H1 (cell line): ENCODE results near the gene UMPS. TPM values are rescaled to one million over a fixed set of nuclear protein-coding genes. Genes with fewer than 3 reads are reported as not detected.

ENCODE experiments used
- CTCF ChIA-PET: fragments of 300-600 bp; sonication (Branson Sonifier 250); formaldehyde crosslinking; loops from one replicate; lab custom pipeline; 2021; ENCODE audit not compliant: partially characterized antibody; lab: Charles Lee
- POLR2A ChIA-PET: fragments of 300-600 bp; sonication (Branson Sonifier 250); formaldehyde crosslinking; loops from one replicate; lab custom pipeline; 2021; ENCODE audit warnings: inconsistent platforms; ENCODE audit not compliant: partially characterized antibody; lab: Charles Lee
- DNase-seq, 2 experiments: peaks; one replicate each; pipeline versions ENCODE4 v3.0.0 to v3.0.0-alpha.2; 2010 to 2022; ENCODE audit warnings: low spot score in 2 of 2, low read depth in 1 of 2, mixed read lengths in 1 of 2
- FAIRE-seq: peaks from 2 replicates; lab custom pipeline; 2011; peaks lifted over from hg19 to GRCh38; lab: Jason Lieb, UNC
- H2AFZ ChIP-seq: 2 replicates; pipeline ENCODE4 v1.8.1; 2012; ENCODE audit warnings: low read length, inconsistent platforms
- H2AK5ac ChIP-seq: 2 replicates; pipeline ENCODE4 v1.6.1; 2013; ENCODE audit warnings: low read depth, low read length
- H2BK120ac ChIP-seq: replicated peaks from 2 replicates; pipeline ENCODE3; 2013; ENCODE audit warnings: low read depth, low read length, inconsistent platforms
- H2BK12ac ChIP-seq: 2 replicates; pipeline ENCODE4 v1.6.1; 2013; ENCODE audit warnings: low read depth, low read length
- H2BK15ac ChIP-seq: 2 replicates; pipeline ENCODE4 v1.6.1; 2013; ENCODE audit warnings: low read length
- H2BK20ac ChIP-seq: 2 replicates; pipeline ENCODE4 v1.6.1; 2013; ENCODE audit warnings: low read length
- H2BK5ac ChIP-seq: 2 replicates; pipeline ENCODE4 v1.6.1; 2013; ENCODE audit warnings: low read depth, low read length
- H3K14ac ChIP-seq: 2 replicates; pipeline ENCODE4 v1.6.1; 2013; ENCODE audit warnings: inconsistent platforms; ENCODE audit not compliant: insufficient read length
- H3K18ac ChIP-seq: 2 replicates; pipeline ENCODE4 v1.6.1; 2013; ENCODE audit warnings: low read length; ENCODE audit errors: extremely low read depth
- H3K23ac ChIP-seq: 2 replicates; pipeline ENCODE4 v1.6.1; 2013; ENCODE audit warnings: inconsistent platforms; ENCODE audit not compliant: insufficient read length
- H3K23me2 ChIP-seq: 2 replicates; pipeline ENCODE4 v1.6.1; 2013; ENCODE audit warnings: low read depth, low read length
- H3K27ac ChIP-seq: 2 replicates; pipeline ENCODE4 v1.6.1; 2011; ENCODE audit warnings: low read depth, low read length, inconsistent platforms
- H3K27me3 ChIP-seq, 4 experiments: replicated peaks in 1 of 4; 1 replicate in 1 of 4; 2 replicates in 3 of 4; pipeline versions ENCODE4 v1.6.1 to v1.8.1; 2011 to 2013; ENCODE audit warnings: low read length in 3 of 4, mild to moderate bottlenecking in 3 of 4, inconsistent platforms in 2 of 4, mixed read lengths in 2 of 4, moderate library complexity in 1 of 4; ENCODE audit not compliant: control insufficient read depth in 3 of 4, insufficient read depth in 3 of 4; ENCODE audit errors: extremely low read depth in 1 of 4
- H3K36me3 ChIP-seq, 4 experiments: 2 replicates each; pipeline versions ENCODE4 v1.6.1 to v1.8.1; 2011 to 2013; ENCODE audit warnings: mild to moderate bottlenecking in 4 of 4, low read length in 3 of 4, moderate library complexity in 2 of 4, control low read depth in 1 of 4, inconsistent platforms in 1 of 4; ENCODE audit not compliant: insufficient read depth in 4 of 4, control insufficient read depth in 2 of 4
- H3K4ac ChIP-seq: replicated peaks from 2 replicates; pipeline ENCODE3; 2013; ENCODE audit warnings: low read length, low read depth, mixed read lengths, inconsistent platforms; ENCODE audit not compliant: insufficient read length
- H3K4me1 ChIP-seq, 4 experiments: replicated peaks in 1 of 4; 1 replicate in 1 of 4; 2 replicates in 3 of 4; pipeline versions ENCODE4 v1.6.1 to v1.8.1; 2011 to 2013; ENCODE audit warnings: low read length in 3 of 4, inconsistent platforms in 2 of 4, mixed read lengths in 1 of 4; ENCODE audit not compliant: insufficient read depth in 4 of 4, control insufficient read depth in 3 of 4
- H3K4me2 ChIP-seq, 2 experiments: 2 replicates each; pipeline versions ENCODE4 v1.6.1 to v1.8.1; 2011 to 2013; ENCODE audit warnings: low read depth in 2 of 2, low read length in 2 of 2, control low read depth in 1 of 2, inconsistent platforms in 1 of 2, mild to moderate bottlenecking in 1 of 2; ENCODE audit not compliant: insufficient read depth in 1 of 2
- H3K4me3 ChIP-seq, 4 experiments: fragments of 200-600, 300-600 bp in 1 of 4; sonication (generic), shearing (Covaris generic), sonication (Bioruptor Twin) in 1 of 4; 2 replicates each; pipeline versions ENCODE4 v1.5.1 to v1.8.1; 2011 to 2016; ENCODE audit warnings: low read length in 4 of 4, low read depth in 3 of 4, control low read depth in 2 of 4, inconsistent platforms in 2 of 4, mild to moderate bottlenecking in 2 of 4, mixed read lengths in 1 of 4, moderate library complexity in 1 of 4; ENCODE audit not compliant: insufficient read depth in 2 of 4; ENCODE audit errors: extremely low read depth in 1 of 4
- H3K56ac ChIP-seq: replicated peaks from 2 replicates; pipeline ENCODE3; 2013; ENCODE audit warnings: low read depth, mild to moderate bottlenecking, mixed read lengths, low read length, inconsistent platforms; ENCODE audit not compliant: insufficient read length
- H3K79me1 ChIP-seq: 2 replicates; pipeline ENCODE4 v1.6.1; 2013; ENCODE audit warnings: low read depth, low read length, control low read depth
- H3K79me2 ChIP-seq, 2 experiments: 2 replicates each; pipeline versions ENCODE4 v1.6.1 to v1.8.1; 2012 to 2013; ENCODE audit warnings: low read length in 2 of 2, mild to moderate bottlenecking in 2 of 2, inconsistent platforms in 1 of 2; ENCODE audit not compliant: insufficient read depth in 2 of 2, control insufficient read depth in 1 of 2
- H3K9ac ChIP-seq, 4 experiments: replicated peaks in 1 of 4; 1 replicate in 1 of 4; 2 replicates in 3 of 4; pipeline versions ENCODE4 v1.6.1 to v1.8.1; 2011 to 2013; ENCODE audit warnings: low read depth in 3 of 4, low read length in 3 of 4, control low read depth in 2 of 4, mild to moderate bottlenecking in 2 of 4, moderate library complexity in 2 of 4, inconsistent platforms in 1 of 4; ENCODE audit errors: extremely low read depth in 1 of 4
- H3K9me3 ChIP-seq, 2 experiments: 2 replicates each; pipeline versions ENCODE4 v1.6.1 to v1.8.1; 2012 to 2013; ENCODE audit warnings: mild to moderate bottlenecking in 2 of 2, moderate library complexity in 2 of 2, control low read depth in 1 of 2, inconsistent platforms in 1 of 2, low read depth in 1 of 2, low read length in 1 of 2, mixed read lengths in 1 of 2; ENCODE audit not compliant: insufficient read depth in 2 of 2
- H4K20me1 ChIP-seq, 2 experiments: replicated peaks in 1 of 2; 2 replicates each; pipeline versions ENCODE3 to v1.8.1; 2011 to 2013; ENCODE audit warnings: inconsistent platforms in 2 of 2, low read length in 2 of 2, mild to moderate bottlenecking in 1 of 2; ENCODE audit not compliant: insufficient read depth in 2 of 2, control insufficient read depth in 1 of 2
- H4K5ac ChIP-seq: 2 replicates; pipeline ENCODE4 v1.6.1; 2013; ENCODE audit warnings: low read length, low read depth, mixed read lengths, inconsistent platforms; ENCODE audit not compliant: insufficient read length
- H4K8ac ChIP-seq: 2 replicates; pipeline ENCODE4 v1.8.0; 2013; ENCODE audit warnings: mild to moderate bottlenecking, moderate library complexity, low read length, inconsistent platforms; ENCODE audit not compliant: insufficient read depth; ENCODE audit errors: extremely low read depth
- H4K91ac ChIP-seq: replicated peaks from 2 replicates; pipeline ENCODE3; 2013; ENCODE audit warnings: low read length, mixed read lengths, inconsistent platforms; ENCODE audit not compliant: insufficient read length
- ATF2 ChIP-seq: IDR thresholded peaks from 2 replicates; pipeline ENCODE4 v1.6.1; 2012; ENCODE audit warnings: low read length, inconsistent platforms
- CBX8 ChIP-seq: fragments of 300-800, 300-1000 bp; sonication (generic); IDR thresholded peaks from 2 replicates; pipeline ENCODE4 v1.7.1; 2016; ENCODE audit warnings: low read depth, low read length, borderline replicate concordance
- JUN ChIP-seq: IDR thresholded peaks from 2 replicates; pipeline ENCODE4 v1.6.1; 2011; ENCODE audit warnings: low read depth, mild to moderate bottlenecking, improper control_type of control experiment, low read length
- JUND ChIP-seq: IDR thresholded peaks from 2 replicates; pipeline ENCODE4 v1.6.1; 2011; ENCODE audit warnings: mild to moderate bottlenecking, improper control_type of control experiment, low read length
- RBBP5 ChIP-seq: IDR thresholded peaks from 2 replicates; pipeline ENCODE4 v1.7.1; 2012; ENCODE audit warnings: low read depth, mild to moderate bottlenecking, inconsistent platforms, low read length, moderate library complexity, borderline replicate concordance
- RXRA ChIP-seq: IDR thresholded peaks from 2 replicates; pipeline ENCODE4 v1.6.1; 2011; ENCODE audit warnings: low read depth, mild to moderate bottlenecking, low read length, moderate library complexity; ENCODE audit not compliant: insufficient read depth
- TCF12 ChIP-seq: IDR thresholded peaks from 2 replicates; pipeline ENCODE4 v1.6.1; 2011; ENCODE audit warnings: low read depth, mild to moderate bottlenecking, low read length
- YY1 ChIP-seq: IDR thresholded peaks from 2 replicates; pipeline ENCODE4 v1.6.1; 2011; ENCODE audit warnings: low read depth, mild to moderate bottlenecking, low read length
- WGBS, 2 experiments: shearing (Covaris generic) in 1 of 2; methylation state at CpG; one replicate each; pipeline versions ENCODE4 v1.1.6 to v1.1.7; 2013 to 2015; ENCODE audit warnings: low lambda C conversion rate in 2 of 2, mixed read lengths in 2 of 2, inconsistent platforms in 1 of 2, low coverage in 1 of 2, missing lambda C conversion rate in 1 of 2; ENCODE audit not compliant: insufficient replicate concordance in 2 of 2, insufficient coverage in 1 of 2, insufficient read length in 1 of 2; ENCODE audit errors: extremely low coverage in 1 of 2, missing lambda C conversion rate in 1 of 2; 5-methylcytosine and 5-hydroxymethylcytosine counted together
- polyA plus RNA-seq, 7 experiments: library from polyadenylated mRNA; depleted of rRNA in 3 of 7; stranded (reverse) in 5 of 7; unstranded in 2 of 7; fragments of >200 nt in 5 of 7; fragments of 200-250 nt in 2 of 7; gene quantifications; 1 replicate in 5 of 7; 2 replicates in 1 of 7; 4 replicates in 1 of 7; pipeline versions ENCODE4 v1.2.1 to v1.2.3, GENCODE V29; 2011 to 2013; ENCODE audit warnings: missing spikeins in 2 of 7, mixed read lengths in 2 of 7
- total RNA-seq: library from RNA; stranded (reverse); fragmentation: NEBNext Ultra II Directional; extraction: Animal tissue kit (Norgen Biotek cat#: 25700); gene quantifications from 2 replicates; pipeline ENCODE4 v1.2.1, GENCODE V29; 2021

UMPS gene
- total and polyA plus RNA-seq, 2 of the 8 experiments (the other 6 are each of a cell fraction or from before 2014, with no cell fraction given) = 32.8 to 59.0 TPM

- ChIA-PET POLR2A (interaction anchor here (1.0 to 1.9 kb wide), 6 partner anchors 9 to 84 kb away, joined by 3 to 8 read pairs (median 4); no protein-coding TSS in a partner anchor), CTCF (interaction anchor here (0.5 to 4.0 kb wide), 17 partner anchors 10 to 1886 kb away, joined by 3 to 33 read pairs (median 6); partner anchors contain the start of gene UMPS)
- H3K27ac ChIP-seq = no peak overlapping the region
- H4K91ac ChIP-seq = no peak overlapping the region
- H2AFZ ChIP-seq = no peak overlapping the region
- 92% methylated on average over 2 of the region's 2 CpGs; no CpG with 5 or more reads in 1 of the 2 experiments for WGBS, 2 experiments
- no peak overlapping the region for H2BK15ac ChIP-seq
- H3K14ac ChIP-seq = no peak overlapping the region
- no peak for FAIRE-seq
- no peaks in the 10 kb centered on the region for H3K9me3 ChIP-seq
- no peaks in the 10 kb centered on the region for H3K79me2 ChIP-seq
- no peak overlapping the region for H2BK20ac ChIP-seq
- H3K9ac ChIP-seq = no peak overlapping the region; a peak in 1 of 7 replicates
- no peak overlapping the region for H3K4me2 ChIP-seq
- H3K23me2 ChIP-seq = no peaks in the 10 kb centered on the region
- H3K4ac ChIP-seq = no peak overlapping the region
- no peak overlapping the region for H2AK5ac ChIP-seq
- H3K23ac ChIP-seq = no peak overlapping the region
- peaks cover 0 to 13% (median 4%) of the 10 kb centered on the region in 4 experiments; a peak in 3 of 8 replicates for H3K36me3 ChIP-seq
- peaks cover 0 to 2% of the 10 kb centered on the region in 2 experiments for H4K20me1 ChIP-seq
- TF ChIP-seq YY1 = no peak
- no peak for TF ChIP-seq JUND
- no peak for TF ChIP-seq CBX8
- no peak for TF ChIP-seq RBBP5
- no peak for TF ChIP-seq ATF2
- TF ChIP-seq TCF12 = no peak
- TF ChIP-seq RXRA = no peak
- TF ChIP-seq JUN = no peak
- no peak overlapping the region for H2BK5ac ChIP-seq
- no peaks in the 10 kb centered on the region for H3K27me3 ChIP-seq
- DNase-seq = no peak
- H2BK120ac ChIP-seq = no peak overlapping the region
- no peak overlapping the region for H3K56ac ChIP-seq
- H3K18ac ChIP-seq = no peak overlapping the region
- H4K5ac ChIP-seq = no peak overlapping the region
- no peak overlapping the region for H4K8ac ChIP-seq
- no peak overlapping the region for H2BK12ac ChIP-seq
- H3K4me1 ChIP-seq = no peaks in the 10 kb centered on the region
- H3K4me3 ChIP-seq = no peak overlapping the region
- H3K79me1 ChIP-seq = peaks cover 3% of the 10 kb centered on the region; the same call in 1 of the 2 replicates
Observed at GRCh38 chr3:124788254-124788745, 58.0 kb downstream of the UMPS start.
